ENCODE data around the gene DZIP3. TPM values are rescaled to one million over a fixed set of nuclear protein-coding genes. Genes with fewer than 3 reads are reported as not detected.
A peak's percentile ranks its signal among the peaks of the same experiment; 100 is the strongest.

DZIP3 gene
- total and polyA plus RNA-seq, 2 of the 13 experiments (the other 11 are each of a cell fraction or from before 2014, with no cell fraction given), result 11.3 to 17.3 TPM

DNA sequence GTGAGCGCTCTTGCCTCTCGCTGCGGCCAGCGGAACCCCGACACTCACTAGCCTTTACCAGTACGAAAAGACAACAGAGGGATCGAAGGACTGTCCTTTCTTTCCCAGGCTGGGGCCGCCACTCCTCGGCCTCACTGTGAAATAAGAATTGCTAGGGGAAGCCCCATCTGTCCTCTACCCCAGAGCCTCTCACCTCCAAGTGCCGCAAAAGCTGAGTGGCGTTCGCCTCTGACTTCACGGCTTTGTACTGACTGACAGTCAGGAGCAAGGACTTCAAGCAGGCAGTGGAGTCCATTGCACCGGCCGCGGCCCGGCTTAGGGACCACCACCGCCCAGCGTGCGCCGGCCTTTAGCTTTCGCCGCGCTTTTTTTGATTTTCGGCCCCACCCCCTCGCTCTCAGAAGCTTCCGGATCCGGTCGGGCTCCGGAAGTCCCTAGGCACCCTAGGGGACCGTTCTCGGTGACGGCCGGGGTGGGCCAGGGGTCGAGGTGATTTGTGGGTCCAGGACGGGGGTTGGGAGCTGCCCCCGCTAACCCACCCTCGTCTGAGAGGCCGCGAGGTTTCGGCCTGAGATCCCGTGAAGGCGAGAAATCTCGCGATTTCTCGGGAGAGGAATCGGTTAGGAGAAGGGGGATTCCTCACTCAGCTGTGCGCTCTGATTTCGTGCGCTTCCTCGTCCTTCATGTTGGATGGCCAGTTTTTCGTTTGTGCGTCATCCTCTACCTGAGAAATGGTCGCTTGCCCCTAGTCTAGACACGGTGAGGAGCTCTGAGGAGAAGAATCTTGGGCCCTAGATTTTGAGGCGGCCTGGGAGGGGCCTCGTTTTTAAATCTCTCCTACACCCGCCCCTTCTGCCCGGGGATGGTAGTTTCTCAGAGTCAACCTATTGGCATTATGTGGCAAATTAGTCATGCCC, at the start of gene DZIP3, which contains the start of gene CIP2A (continued):
- no peak for TF ChIP-seq MTF1 (CRISPR knock-in tag; IDR thresholded peaks at IDR 0.05)
- TF ChIP-seq, protein P1, sequence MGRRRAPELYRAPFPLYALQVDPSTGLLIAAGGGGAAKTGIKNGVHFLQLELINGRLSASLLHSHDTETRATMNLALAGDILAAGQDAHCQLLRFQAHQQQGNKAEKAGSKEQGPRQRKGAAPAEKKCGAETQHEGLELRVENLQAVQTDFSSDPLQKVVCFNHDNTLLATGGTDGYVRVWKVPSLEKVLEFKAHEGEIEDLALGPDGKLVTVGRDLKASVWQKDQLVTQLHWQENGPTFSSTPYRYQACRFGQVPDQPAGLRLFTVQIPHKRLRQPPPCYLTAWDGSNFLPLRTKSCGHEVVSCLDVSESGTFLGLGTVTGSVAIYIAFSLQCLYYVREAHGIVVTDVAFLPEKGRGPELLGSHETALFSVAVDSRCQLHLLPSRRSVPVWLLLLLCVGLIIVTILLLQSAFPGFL (CRISPR knock-in tag; IDR thresholded peaks at IDR 0.05), result no peak
- TF ChIP-seq CEBPG (CRISPR knock-in tag; IDR thresholded peaks at IDR 0.05), result no peak
- peak; percentile 95 for TF ChIP-seq GATAD1 (CRISPR knock-in tag; IDR thresholded peaks at IDR 0.05)
- TF ChIP-seq, protein P2, sequence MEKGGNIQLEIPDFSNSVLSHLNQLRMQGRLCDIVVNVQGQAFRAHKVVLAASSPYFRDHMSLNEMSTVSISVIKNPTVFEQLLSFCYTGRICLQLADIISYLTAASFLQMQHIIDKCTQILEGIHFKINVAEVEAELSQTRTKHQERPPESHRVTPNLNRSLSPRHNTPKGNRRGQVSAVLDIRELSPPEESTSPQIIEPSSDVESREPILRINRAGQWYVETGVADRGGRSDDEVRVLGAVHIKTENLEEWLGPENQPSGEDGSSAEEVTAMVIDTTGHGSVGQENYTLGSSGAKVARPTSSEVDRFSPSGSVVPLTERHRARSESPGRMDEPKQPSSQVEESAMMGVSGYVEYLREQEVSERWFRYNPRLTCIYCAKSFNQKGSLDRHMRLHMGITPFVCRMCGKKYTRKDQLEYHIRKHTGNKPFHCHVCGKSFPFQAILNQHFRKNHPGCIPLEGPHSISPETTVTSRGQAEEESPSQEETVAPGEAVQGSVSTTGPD (CRISPR knock-in tag; IDR thresholded peaks at IDR 0.05), result no peak
- TF ChIP-seq ZNF788 (CRISPR knock-in tag; IDR thresholded peaks at IDR 0.05; ENCODE audit: borderline replicate concordance), result peak; percentile 87; the same call in 1 of the 2 replicates
- TF ChIP-seq, protein P3, sequence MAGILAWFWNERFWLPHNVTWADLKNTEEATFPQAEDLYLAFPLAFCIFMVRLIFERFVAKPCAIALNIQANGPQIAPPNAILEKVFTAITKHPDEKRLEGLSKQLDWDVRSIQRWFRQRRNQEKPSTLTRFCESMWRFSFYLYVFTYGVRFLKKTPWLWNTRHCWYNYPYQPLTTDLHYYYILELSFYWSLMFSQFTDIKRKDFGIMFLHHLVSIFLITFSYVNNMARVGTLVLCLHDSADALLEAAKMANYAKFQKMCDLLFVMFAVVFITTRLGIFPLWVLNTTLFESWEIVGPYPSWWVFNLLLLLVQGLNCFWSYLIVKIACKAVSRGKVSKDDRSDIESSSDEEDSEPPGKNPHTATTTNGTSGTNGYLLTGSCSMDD (CRISPR knock-in tag; IDR thresholded peaks at IDR 0.05), result no peak
- TF ChIP-seq KAT2B (IDR thresholded peaks at IDR 0.05; ENCODE audit: borderline replicate concordance, low read depth, low read length), result no peak
- TF ChIP-seq, protein P4, sequence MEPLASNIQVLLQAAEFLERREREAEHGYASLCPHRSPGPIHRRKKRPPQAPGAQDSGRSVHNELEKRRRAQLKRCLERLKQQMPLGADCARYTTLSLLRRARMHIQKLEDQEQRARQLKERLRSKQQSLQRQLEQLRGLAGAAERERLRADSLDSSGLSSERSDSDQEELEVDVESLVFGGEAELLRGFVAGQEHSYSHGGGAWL (CRISPR knock-in tag; IDR thresholded peaks at IDR 0.05), result peak; percentile 45; the same call in 1 of the 2 replicates
- no peak for TF ChIP-seq PHF5A (CRISPR knock-in tag; IDR thresholded peaks at IDR 0.05; ENCODE audit: low read depth, unreplicated experiment)
- no peak for TF ChIP-seq GPN1 (CRISPR knock-in tag; IDR thresholded peaks at IDR 0.05; ENCODE audit: borderline replicate concordance)
- TF ChIP-seq, protein P5, sequence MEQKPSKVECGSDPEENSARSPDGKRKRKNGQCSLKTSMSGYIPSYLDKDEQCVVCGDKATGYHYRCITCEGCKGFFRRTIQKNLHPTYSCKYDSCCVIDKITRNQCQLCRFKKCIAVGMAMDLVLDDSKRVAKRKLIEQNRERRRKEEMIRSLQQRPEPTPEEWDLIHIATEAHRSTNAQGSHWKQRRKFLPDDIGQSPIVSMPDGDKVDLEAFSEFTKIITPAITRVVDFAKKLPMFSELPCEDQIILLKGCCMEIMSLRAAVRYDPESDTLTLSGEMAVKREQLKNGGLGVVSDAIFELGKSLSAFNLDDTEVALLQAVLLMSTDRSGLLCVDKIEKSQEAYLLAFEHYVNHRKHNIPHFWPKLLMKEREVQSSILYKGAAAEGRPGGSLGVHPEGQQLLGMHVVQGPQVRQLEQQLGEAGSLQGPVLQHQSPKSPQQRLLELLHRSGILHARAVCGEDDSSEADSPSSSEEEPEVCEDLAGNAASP (CRISPR knock-in tag; IDR thresholded peaks at IDR 0.05; ENCODE audit: borderline replicate concordance), result 0 out of 2 replicates have a peak, but pooled peaks have one; percentile 22
- TF ChIP-seq ZNF780A (CRISPR knock-in tag; IDR thresholded peaks at IDR 0.05), result no peak
- TF ChIP-seq ZNF343 (CRISPR knock-in tag; IDR thresholded peaks at IDR 0.05), result peak; percentile 40; the same call in 1 of the 2 replicates
- TF ChIP-seq, protein P6, sequence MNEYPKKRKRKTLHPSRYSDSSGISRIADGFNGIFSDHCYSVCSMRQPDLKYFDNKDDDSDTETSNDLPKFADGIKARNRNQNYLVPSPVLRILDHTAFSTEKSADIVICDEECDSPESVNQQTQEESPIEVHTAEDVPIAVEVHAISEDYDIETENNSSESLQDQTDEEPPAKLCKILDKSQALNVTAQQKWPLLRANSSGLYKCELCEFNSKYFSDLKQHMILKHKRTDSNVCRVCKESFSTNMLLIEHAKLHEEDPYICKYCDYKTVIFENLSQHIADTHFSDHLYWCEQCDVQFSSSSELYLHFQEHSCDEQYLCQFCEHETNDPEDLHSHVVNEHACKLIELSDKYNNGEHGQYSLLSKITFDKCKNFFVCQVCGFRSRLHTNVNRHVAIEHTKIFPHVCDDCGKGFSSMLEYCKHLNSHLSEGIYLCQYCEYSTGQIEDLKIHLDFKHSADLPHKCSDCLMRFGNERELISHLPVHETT (CRISPR knock-in tag; conservative IDR thresholded peaks at IDR 0.05), result peak; percentile 94
- no peak for TF ChIP-seq LCORL (IDR thresholded peaks at IDR 0.05)
- TF ChIP-seq LCORL (CRISPR knock-in tag; IDR thresholded peaks at IDR 0.05), result peak; percentile 58; the same call in 1 of the 2 replicates
- peak; percentile 55 for TF ChIP-seq HNF4A (CRISPR knock-in tag; IDR thresholded peaks at IDR 0.05)
- peak; percentile 65; the same call in 1 of the 2 replicates for TF ChIP-seq ZFP90 (CRISPR knock-in tag; IDR thresholded peaks at IDR 0.05; ENCODE audit: borderline replicate concordance)
- peak; percentile 31; the same call in 1 of the 2 replicates for TF ChIP-seq ZNF232 (CRISPR knock-in tag; IDR thresholded peaks at IDR 0.05; ENCODE audit: borderline replicate concordance)
- TF ChIP-seq POLR2G (IDR thresholded peaks at IDR 0.05; ENCODE audit: low read depth, low read length), result peak; percentile 96
- TF ChIP-seq NFRKB (IDR thresholded peaks at IDR 0.05), result no peak
- peak; percentile 46; the same call in 1 of the 2 replicates for TF ChIP-seq ZNF354B (CRISPR knock-in tag; IDR thresholded peaks at IDR 0.05)
- TF ChIP-seq ZKSCAN1 (IDR thresholded peaks at IDR 0.05; ENCODE audit: low read length), result no peak
